ENCODE results near the gene KRTAP19-8.

KRTAP19-8 gene, protein sequence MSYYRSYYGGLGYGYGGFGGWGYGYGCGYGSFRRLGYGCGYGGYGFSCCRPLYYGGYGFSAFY

DNA sequence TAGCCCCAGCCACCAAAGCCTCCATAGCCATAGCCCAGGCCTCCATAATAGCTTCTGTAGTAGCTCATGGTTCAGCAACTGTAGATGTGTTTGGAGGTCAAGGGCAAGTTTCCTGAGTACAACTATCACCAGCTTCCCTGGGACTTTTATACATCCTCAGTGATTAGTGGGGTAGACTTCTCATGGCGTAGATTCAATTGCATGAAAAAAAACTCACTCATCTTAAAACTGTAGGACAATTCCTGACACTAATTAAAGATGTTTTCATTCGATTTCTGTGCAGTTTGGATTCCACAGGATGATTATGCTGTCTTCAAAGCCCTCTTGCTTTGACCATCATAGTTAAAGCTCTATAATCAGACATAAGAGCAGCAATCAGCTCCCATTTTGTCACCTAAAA is at the start of gene KRTAP19-8:
Gene KRTAP19-8, minus strand, starts transcription at position 101 of the 400 bp plus-strand sequence. Its CDS starts 33 bp downstream, at position 68.
- DNase-seq, result no peak

DNA sequence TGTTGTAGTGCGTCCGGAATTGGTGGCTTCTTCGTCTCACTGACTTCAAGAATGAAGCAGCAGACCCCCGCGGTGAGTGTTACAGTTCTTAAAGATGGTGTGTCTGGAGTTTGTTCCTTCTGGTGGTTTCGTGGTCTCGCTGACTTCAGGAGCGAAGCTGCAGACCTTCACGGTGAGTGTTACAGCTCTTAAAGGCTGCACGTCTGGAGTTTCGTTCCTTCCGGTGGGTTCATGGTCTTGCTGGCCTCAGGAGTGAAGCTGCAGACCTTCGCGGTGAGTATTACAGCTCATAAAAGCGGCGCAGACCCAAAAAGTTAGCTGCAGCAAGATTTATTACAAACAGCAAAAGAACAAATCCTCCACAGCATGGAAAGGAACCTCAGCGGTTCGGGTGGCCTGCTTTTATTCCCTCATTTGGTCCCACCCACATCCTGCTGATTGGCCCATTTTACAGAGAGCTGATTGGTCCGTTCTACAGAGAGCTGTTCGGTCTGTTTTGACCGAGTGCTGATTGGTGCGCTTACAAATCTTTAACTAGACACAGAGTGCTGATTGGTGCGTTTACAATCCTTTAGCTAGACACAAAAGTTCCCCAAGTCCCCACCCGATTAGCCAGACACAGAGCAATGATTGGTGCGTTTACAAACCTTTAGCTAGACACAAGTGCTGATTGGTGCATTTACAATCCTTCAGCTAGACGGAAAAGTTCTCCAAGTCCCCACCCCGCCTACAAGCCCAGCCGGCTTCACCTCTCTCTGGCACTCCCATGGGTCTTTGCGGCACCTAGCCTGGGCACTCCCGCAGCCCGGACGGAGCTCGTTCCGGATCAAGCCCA is 49.6 kb upstream of the KRTAP19-8 start:
- no peak for DNase-seq

DNA sequence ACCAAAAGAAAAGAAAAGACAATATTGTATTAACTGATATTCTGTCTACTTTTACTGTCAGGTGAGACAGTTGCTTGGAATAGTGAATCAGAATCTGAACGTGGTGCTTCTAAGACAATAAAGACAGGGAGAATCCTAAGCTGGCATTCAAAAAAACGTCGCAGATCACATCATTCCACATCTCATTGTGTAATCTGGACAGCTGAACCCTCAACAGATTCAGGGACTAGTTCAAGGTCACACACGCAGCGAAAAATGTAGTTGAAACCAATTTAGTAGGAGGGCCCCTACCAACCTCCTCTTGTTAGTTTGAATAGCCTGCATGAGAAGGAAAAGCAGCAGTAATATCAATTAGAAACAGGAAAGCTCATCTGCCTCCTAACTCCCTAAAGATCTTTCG is 46.4 kb upstream of the KRTAP19-8 start:
- no peak for DNase-seq

DNA sequence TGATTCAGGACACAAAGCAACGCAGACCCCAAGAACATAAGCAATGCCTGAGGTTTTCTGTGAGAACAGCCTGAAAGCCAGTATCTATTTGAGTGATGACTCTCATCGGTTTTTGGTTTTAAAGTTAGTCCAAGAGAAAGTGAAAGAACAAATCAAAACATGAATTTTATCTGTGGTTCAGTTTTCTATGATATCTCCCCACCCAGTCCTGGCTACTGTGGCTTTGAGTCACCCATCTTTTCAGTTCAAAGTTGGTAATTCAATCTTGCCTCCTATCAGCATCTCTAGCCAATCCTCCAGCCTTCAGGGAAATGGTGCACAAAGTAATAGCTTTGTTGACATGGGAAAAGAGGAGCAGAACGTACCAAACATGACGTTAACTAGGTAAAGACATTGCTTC is 40.5 kb upstream of the KRTAP19-8 start:
- no peak for DNase-seq

GRCh38 chr21:31078216-31078615 is 39.9 kb upstream of the KRTAP19-8 start:
- no peak for DNase-seq

- no peak for DNase-seq
Observed at GRCh38 chr21:31075848-31076247, 37.6 kb upstream of the KRTAP19-8 start.

- no peak for DNase-seq
Observed at GRCh38 chr21:31072533-31072932, 34.3 kb upstream of the KRTAP19-8 start.

DNA sequence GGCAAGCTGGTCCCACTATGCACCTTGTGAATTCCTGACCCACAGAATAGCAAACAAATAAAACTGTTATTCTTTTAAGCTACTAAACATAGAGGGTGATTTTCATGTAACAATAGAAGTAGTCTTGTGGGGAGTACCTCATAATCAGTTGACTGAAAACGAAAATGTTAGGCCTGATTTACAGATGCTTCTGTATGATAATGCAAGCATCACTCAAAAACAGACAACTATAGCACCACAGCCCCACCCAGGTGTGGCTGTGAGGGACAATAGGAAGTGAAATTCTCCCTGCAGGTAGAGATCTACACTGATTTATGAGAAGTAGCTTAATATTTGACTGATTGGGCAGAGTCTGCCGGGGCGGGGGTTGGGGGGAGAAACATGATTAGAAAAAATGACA is 26.5 kb upstream of the KRTAP19-8 start:
- no peak for DNase-seq

GRCh38 chr21:31052489-31053142 is 14.3 kb upstream of the KRTAP19-8 start:
- no peak for DNase-seq

- no peak for DNase-seq
Observed at GRCh38 chr21:31050577-31051157, 12.4 kb upstream of the KRTAP19-8 start.

- no peak for DNase-seq
Observed at GRCh38 chr21:31045841-31046240, 7.6 kb upstream of the KRTAP19-8 start.

DNA sequence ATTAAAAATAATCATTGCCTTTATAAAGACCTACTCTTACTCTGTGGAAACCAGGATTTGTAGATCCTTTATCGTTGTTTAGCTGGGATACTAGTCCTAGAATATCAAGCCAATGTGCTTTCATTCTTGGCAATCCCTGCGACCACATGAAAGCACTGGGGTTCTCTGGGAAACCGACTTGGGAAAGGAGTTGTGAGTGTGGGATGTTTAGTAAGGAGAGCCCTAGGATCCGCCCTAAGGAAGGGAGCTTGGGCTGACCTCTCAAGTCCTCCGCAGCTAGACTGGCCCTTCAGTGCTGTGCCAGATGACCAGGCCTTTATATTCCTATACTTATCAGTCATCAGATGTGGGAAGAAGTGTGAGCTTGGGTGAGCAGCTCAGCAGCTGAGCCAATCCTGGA is 5.2 kb upstream of the KRTAP19-8 start:
- DNase-seq, result no peak

- no peak for DNase-seq
Observed at GRCh38 chr21:31042080-31042464, 3.8 kb upstream of the KRTAP19-8 start.

- no peak for DNase-seq
Observed at GRCh38 chr21:31041295-31042079, 3.2 kb upstream of the KRTAP19-8 start.

DNA sequence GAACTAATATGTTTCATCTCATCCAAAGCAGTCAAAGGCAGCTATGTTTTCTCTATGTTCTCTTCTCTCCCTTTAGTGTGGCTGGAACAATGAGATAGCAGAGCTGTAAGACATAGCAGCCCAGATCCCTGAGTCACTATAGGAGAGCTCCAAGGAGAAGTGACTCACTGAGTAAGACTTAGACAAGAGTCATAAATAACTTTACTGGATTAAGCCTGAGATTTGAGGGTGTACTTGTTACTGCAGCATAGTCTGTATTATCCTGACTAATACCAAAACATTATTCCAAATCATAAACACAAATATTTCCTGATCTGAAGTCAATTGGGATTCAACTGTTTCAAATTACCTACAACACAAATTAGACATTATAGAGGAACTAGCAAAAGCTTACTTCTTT is 3.9 kb downstream of the KRTAP19-8 start:
- no peak for DNase-seq

GRCh38 chr21:31030367-31031106 is 7.7 kb downstream of the KRTAP19-8 start:
- DNase-seq, result no peak

DNA sequence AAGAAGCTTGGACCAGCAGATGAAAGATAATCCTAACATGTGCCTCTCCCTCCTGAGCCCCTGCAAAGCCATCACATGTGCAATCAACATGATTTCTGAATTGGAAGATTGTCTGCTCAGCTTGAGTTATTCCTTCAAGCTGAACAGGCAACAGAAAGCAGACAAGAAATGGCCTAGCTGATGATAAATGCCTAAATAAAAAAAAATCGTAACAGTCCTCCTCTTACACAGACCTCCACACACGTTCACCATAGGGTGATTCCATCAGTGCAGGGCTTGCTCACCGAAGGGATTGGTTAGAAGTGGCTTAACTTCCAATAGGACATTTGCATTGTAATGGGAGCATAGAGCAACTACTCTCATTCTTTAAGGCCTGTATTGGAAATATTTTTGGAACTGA is 14.6 kb downstream of the KRTAP19-8 start:
- no peak for DNase-seq

GRCh38 chr21:31022306-31022705 is 16.0 kb downstream of the KRTAP19-8 start:
- no peak for DNase-seq

- DNase-seq, result no peak
Observed at GRCh38 chr21:31018232-31018631, 20.0 kb downstream of the KRTAP19-8 start.

DNA sequence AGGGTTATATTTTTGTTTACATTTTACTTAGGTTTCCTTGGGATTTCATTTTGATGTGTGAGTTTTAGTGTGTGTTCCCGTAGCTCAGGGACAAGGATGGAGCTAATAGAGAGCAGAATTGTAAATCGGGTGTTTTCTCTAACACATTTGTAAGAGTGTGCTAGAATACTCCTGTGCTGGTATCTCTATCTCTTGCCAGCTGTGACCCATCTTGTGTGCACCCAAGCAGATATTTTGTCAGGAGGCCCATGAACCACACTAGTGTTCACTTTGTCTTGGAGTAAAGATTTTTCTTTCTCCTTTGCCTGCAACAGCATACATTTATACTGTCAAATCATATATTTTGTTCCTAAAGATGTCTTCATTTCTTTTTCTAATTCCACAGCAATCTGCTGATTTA is 23.4 kb downstream of the KRTAP19-8 start:
- no peak for DNase-seq

- no peak for DNase-seq
Observed at GRCh38 chr21:31012133-31013089, 25.9 kb downstream of the KRTAP19-8 start.
